ENCODE data around the gene POLG. TPM values are rescaled to one million over a fixed set of nuclear protein-coding genes. Genes with fewer than 3 reads are reported as not detected.

Gene POLG
- total RNA-seq, 2 donors from 2014 or later = 114 to 128 TPM

GRCh38 chr15:89365462-89366065 is 30.9 kb upstream of the POLG start:
- H3K9me3 ChIP-seq (ENCODE audit: control insufficient read depth, low read length, poor library complexity, severe bottlenecking) = no peaks in the 10 kb centered on the region
- Mint-ChIP-seq H3K27me3 (peaks cover 80% of the 10 kb centered on the region), H3K27ac (no peak overlapping the region), H3K4me1 (peaks cover 18% of the 10 kb centered on the region), H3K36me3 (ENCODE audit: low read depth) (peaks cover 7% of the 10 kb centered on the region), H3K4me3 (no peak overlapping the region)
- no peak for DNase-seq
- no peak for ATAC-seq

- H3K9me3 ChIP-seq (ENCODE audit: control insufficient read depth, low read length, poor library complexity, severe bottlenecking) = no peaks in the 10 kb centered on the region
- no peak overlapping the region for H3K27ac Mint-ChIP-seq
- H3K4me1 Mint-ChIP-seq = peaks cover 20% of the 10 kb centered on the region
- DNase-seq (no peak), ATAC-seq (no peak)
- no peak overlapping the region for H3K4me3 Mint-ChIP-seq
- H3K27me3 Mint-ChIP-seq = peaks cover 81% of the 10 kb centered on the region
- H3K36me3 Mint-ChIP-seq (ENCODE audit: low read depth) = peaks cover 7% of the 10 kb centered on the region
Measured at GRCh38 chr15:89364741-89365450, 30.3 kb upstream of the POLG start.

GRCh38 chr15:89364341-89364740 is 29.7 kb upstream of the POLG start:
- H3K36me3 Mint-ChIP-seq (ENCODE audit: low read depth) = peaks cover 7% of the 10 kb centered on the region
- H3K27me3 Mint-ChIP-seq = peaks cover 81% of the 10 kb centered on the region
- H3K9me3 ChIP-seq (ENCODE audit: control insufficient read depth, low read length, poor library complexity, severe bottlenecking) = no peaks in the 10 kb centered on the region
- DNase-seq = no peak
- H3K4me3 Mint-ChIP-seq = no peak overlapping the region
- H3K27ac Mint-ChIP-seq = no peak overlapping the region
- no peak for ATAC-seq
- peaks cover 20% of the 10 kb centered on the region for H3K4me1 Mint-ChIP-seq

DNA sequence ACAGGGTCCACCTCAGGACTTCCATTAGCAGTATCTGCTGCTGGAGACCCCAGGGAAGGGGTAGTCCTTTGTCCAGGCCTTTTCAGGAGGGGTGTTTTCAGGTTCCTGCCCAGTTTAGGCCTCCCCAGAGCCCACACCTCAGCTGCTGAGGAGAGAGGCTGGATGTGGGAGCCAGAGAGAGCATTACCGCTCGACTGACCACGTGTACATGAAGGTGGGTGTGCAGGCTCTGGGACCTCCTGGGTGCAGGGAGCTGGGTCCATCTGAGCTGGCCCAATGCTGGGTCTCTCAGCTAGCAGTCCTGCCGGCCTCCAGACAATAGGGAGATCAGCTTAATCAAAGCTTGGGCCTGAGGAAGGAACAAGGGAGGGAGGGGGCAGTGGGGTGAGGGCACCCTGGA is 29.1 kb upstream of the POLG start:
- no peak for ATAC-seq
- H3K4me3 Mint-ChIP-seq = no peak overlapping the region
- H3K4me1 Mint-ChIP-seq = peaks cover 20% of the 10 kb centered on the region
- H3K36me3 Mint-ChIP-seq (ENCODE audit: low read depth) = peaks cover 7% of the 10 kb centered on the region
- no peaks in the 10 kb centered on the region for H3K9me3 ChIP-seq (ENCODE audit: control insufficient read depth, low read length, poor library complexity, severe bottlenecking)
- DNase-seq = no peak
- H3K27me3 Mint-ChIP-seq = peaks cover 75% of the 10 kb centered on the region
- H3K27ac Mint-ChIP-seq = no peak overlapping the region

GRCh38 chr15:89363133-89363532 is 28.5 kb upstream of the POLG start:
- Mint-ChIP-seq H3K4me1 (peaks cover 22% of the 10 kb centered on the region), H3K27ac (no peak overlapping the region), H3K4me3 (peak overlapping the region; percentile 12), H3K36me3 (ENCODE audit: low read depth) (peaks cover 7% of the 10 kb centered on the region), H3K27me3 (peaks cover 79% of the 10 kb centered on the region)
- DNase-seq (no peak), ATAC-seq (no peak)
- no peaks in the 10 kb centered on the region for H3K9me3 ChIP-seq (ENCODE audit: control insufficient read depth, low read length, poor library complexity, severe bottlenecking)

DNA sequence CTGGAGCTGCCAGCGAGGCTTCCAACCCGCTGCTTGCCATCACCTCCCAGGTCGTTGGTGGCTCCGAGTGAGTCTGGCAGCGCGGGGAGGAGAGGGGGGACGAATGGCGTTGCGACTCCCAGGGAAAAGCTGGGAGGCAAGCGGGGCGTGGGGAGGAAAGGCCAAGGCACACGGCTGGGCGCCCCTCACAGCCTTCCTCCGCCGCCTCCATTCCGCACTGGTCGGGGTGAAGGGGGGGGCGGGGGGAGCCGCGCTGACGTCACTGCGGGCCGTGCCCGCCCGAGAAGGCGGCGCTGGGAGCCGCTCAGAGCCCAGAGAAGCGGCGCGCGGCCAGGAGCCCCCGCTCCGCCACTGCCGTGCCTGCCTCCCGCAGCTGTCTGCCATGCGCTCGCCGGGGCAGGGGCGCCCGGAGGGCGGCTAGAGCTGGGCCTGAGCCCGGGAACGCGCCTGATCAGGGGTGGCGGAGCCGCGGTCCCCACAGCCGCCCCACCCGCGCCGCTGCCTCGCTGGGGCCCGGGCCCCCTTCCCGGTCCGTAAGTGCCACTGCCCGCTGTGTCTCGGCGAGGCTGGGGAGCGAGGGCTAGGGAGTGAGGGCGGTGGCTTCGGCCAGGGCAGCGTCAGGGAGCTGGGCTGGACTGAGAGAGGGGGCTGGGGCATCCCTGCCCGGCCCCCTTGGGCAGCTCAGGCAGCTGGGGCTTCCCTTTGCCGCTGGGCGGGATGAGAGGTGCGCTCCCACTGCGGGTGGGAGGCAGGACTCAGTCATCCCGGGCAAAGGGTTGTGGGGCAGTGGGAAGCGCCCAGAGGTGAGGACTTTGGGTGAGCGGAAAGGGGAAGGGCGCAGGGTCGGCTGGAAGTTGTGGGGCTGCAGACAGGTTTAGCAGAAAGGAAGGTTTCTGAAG is 27.8 kb upstream of the POLG start:
- no peak for DNase-seq
- Mint-ChIP-seq H3K4me1 (peaks cover 22% of the 10 kb centered on the region), H3K27ac (no peak overlapping the region), H3K36me3 (ENCODE audit: low read depth) (peaks cover 7% of the 10 kb centered on the region), H3K27me3 (peaks cover 83% of the 10 kb centered on the region), H3K4me3 (peak overlapping the region; percentile 68)
- H3K9me3 ChIP-seq (ENCODE audit: control insufficient read depth, low read length, poor library complexity, severe bottlenecking) = no peaks in the 10 kb centered on the region
- no peak for ATAC-seq

DNA sequence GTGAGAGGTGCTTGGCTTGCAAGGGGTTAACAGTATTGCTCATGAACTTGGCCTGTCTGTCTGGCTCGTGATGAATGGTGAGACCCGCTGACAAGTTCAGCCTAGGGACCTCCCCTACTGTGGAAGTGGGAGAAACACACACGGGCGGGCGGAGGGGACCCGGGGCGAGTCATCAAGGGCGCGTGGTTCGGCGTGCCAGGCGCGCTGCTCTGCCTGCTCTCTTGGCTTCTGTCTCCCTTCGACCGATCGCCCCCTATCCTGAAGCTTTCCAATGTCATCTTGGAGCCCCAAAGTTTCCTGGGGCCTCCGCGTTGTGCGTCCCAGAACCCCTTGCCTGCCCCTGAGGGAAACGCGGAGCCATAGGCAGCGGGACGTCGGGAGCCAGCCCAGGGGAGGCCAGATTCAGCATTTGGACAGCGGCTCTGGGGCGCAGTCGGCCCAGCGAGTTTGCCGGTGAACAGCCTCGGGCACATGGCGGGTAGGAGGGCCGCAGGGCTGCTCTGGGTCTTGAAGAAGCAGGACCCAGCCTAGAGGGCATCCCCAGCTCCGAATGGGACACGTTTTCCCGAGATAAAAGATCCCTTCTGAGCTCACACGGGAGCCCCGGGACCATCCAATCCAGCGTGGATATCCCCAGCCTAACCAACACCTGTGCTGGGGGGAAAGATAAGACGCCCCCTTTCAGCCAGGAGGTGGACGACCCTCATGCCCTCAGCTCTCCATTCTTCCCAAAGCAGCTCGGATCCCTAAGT is 27.0 kb upstream of the POLG start:
- peaks cover 83% of the 10 kb centered on the region for H3K27me3 Mint-ChIP-seq
- peaks cover 17% of the 10 kb centered on the region for H3K4me1 Mint-ChIP-seq
- ATAC-seq = peak; percentile 43
- H3K9me3 ChIP-seq (ENCODE audit: control insufficient read depth, low read length, poor library complexity, severe bottlenecking) = no peaks in the 10 kb centered on the region
- H3K36me3 Mint-ChIP-seq (ENCODE audit: low read depth) = peaks cover 5% of the 10 kb centered on the region
- H3K4me3 Mint-ChIP-seq = peak overlapping the region; percentile 68
- DNase-seq = peak; percentile 29 to 48 (median 43)
- H3K27ac Mint-ChIP-seq = no peak overlapping the region

- ATAC-seq (no peak), DNase-seq (no peak)
- no peaks in the 10 kb centered on the region for H3K9me3 ChIP-seq (ENCODE audit: control insufficient read depth, low read length, poor library complexity, severe bottlenecking)
- no peak overlapping the region for H3K27ac Mint-ChIP-seq
- peaks cover 83% of the 10 kb centered on the region for H3K27me3 Mint-ChIP-seq
- H3K36me3 Mint-ChIP-seq (ENCODE audit: low read depth) = peaks cover 5% of the 10 kb centered on the region
- H3K4me3 Mint-ChIP-seq = peak overlapping the region; percentile 70
- H3K4me1 Mint-ChIP-seq = peaks cover 15% of the 10 kb centered on the region
Measured at GRCh38 chr15:89360294-89360971, 25.8 kb upstream of the POLG start.

DNA sequence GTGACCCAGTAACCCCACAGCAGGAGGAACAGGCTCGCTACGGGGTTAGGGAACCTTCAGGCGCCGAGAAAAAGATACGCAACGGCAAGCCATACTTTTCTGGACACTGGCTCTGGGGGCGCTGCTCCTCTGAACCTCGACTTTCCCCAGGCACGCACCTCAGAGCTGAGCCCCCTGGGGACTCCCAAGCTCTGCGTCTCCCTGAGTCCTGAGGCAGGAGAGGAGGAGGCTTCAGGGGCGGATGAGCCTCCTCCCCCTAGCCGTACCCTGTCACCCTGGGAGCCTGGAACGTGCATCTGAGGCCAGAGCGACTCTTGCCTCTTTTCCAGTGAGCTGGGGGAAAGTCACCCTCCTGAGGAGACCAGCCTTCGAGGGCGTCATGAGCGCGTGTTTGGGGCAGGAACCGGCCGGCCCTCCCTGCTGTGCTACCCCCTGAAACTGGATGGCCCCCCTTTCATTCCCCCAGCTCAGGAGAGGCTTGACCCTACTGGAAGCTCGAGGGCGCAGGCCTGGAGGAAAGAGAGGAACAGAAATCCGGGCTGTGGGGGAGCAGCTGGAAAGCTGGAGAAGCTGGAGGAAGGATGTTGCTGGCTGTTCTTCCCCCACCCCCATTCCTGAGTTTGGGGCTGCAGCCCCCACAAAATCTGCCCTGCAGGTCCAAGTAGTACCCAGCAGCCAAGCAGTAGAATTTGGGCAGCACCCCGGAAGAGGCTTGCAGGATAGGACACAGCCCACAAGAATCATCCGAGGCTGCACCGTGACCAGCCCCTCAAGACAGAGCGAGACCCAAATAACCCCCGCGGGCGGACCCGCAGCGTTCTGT is 25.1 kb upstream of the POLG start:
- Mint-ChIP-seq H3K4me1 (peaks cover 15% of the 10 kb centered on the region), H3K4me3 (peak overlapping the region; percentile 69), H3K36me3 (ENCODE audit: low read depth) (peaks cover 5% of the 10 kb centered on the region), H3K27ac (peak overlapping the region; percentile 39), H3K27me3 (peaks cover 80% of the 10 kb centered on the region)
- H3K9me3 ChIP-seq (ENCODE audit: control insufficient read depth, low read length, poor library complexity, severe bottlenecking) = no peaks in the 10 kb centered on the region
- DNase-seq (no peak), ATAC-seq (no peak)

- H3K36me3 Mint-ChIP-seq (ENCODE audit: low read depth) = peaks cover 3% of the 10 kb centered on the region
- DNase-seq = peak; percentile 66 to 77 (median 68)
- peaks cover 15% of the 10 kb centered on the region for H3K4me1 Mint-ChIP-seq
- H3K4me3 Mint-ChIP-seq = peak overlapping the region; percentile 86
- ATAC-seq = peak; percentile 93
- peaks cover 79% of the 10 kb centered on the region for H3K27me3 Mint-ChIP-seq
- peak overlapping the region; percentile 51 for H3K27ac Mint-ChIP-seq
- no peaks in the 10 kb centered on the region for H3K9me3 ChIP-seq (ENCODE audit: control insufficient read depth, low read length, poor library complexity, severe bottlenecking)
Measured at GRCh38 chr15:89358755-89359439, 24.3 kb upstream of the POLG start.

DNA sequence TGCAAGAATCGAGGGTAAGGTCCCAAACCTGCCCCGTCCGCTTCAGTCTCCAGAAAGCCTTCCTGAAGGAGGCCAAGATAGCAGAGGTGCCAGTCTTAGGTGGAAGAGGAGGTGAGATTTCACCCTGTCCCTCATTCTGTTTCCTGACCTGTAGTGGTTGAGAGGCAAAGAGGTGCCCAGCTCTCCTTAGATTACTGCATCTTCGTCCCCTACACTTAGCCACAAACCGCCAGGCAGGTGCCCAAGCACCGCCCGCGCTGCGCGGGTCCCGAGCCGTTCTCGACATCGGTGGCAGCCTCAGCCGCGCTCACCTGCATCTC is 23.8 kb upstream of the POLG start:
- Mint-ChIP-seq H3K36me3 (ENCODE audit: low read depth) (peaks cover 3% of the 10 kb centered on the region), H3K27ac (peak overlapping the region; percentile 51), H3K4me3 (peak overlapping the region; percentile 86), H3K4me1 (peaks cover 14% of the 10 kb centered on the region), H3K27me3 (peaks cover 79% of the 10 kb centered on the region)
- DNase-seq (no peak), ATAC-seq (peak; percentile 2)
- no peaks in the 10 kb centered on the region for H3K9me3 ChIP-seq (ENCODE audit: control insufficient read depth, low read length, poor library complexity, severe bottlenecking)

All from T-helper 17 cell (primary cell).